ENCODE data around the gene RAB31.

DNA sequence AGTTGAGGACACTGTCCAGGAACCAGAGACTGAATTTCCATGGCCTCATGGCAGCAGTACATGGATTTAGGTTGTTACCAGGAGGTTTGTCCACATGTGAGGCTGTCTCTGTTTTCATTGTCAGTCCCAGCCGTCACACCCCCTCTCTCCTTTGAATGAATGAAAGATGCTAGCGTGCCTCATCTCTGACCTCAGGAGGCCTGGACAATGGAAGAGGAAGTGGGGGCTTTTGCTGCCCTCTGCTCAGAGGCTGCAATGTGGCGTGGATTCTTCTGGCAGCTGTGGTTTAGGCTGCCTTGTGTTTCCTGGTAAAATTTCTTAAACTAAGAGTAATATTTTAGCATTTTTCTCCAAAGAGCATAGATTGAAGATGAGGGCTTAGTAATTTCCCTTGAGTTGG lies 47.5 kb downstream of the RAB31 start:
- TF ChIP-seq CTCF (IDR thresholded peaks at IDR 0.05 in 4 of 5, conservative IDR thresholded peaks at IDR 0.05 in 1 of 5) (no peak), POLR2A (IDR thresholded peaks at IDR 0.05) (no peak)

All from gastrocnemius medialis (tissue), 4 donors.